HCT116 (cell line): Measurements from ENCODE around the gene HARS2. TPM values are rescaled to one million over a fixed set of nuclear protein-coding genes. Genes with fewer than 3 reads are reported as not detected.

ENCODE experiments used
- ATAC-seq: fragments of 200-7000 bp; cut with Tn5 transposase; 2 replicates; pipeline ENCODE4 v1.9.1; 2020; ENCODE audit warnings: mild to moderate bottlenecking, moderate library complexity
- BruUV-seq: library from RNA; stranded (reverse); fragments of 400-500 nt; replicated peaks from 2 replicates; lab custom pipeline; 2021; lab: Mats Ljungman, UMichigan
- CTCF ChIA-PET: fragments of 300-600 bp; sonication (Branson Sonifier 250); formaldehyde crosslinking; loops from one replicate; lab custom pipeline; 2021; ENCODE audit warnings: antibody characterized with exemption; lab: Charles Lee
- POLR2A ChIA-PET: fragments of 300-600, 350-600 bp; sonication (Branson Sonifier 250); formaldehyde crosslinking; loops from one replicate; lab custom pipeline; 2021; ENCODE audit warnings: antibody characterized with exemption; lab: Charles Lee
- RAD21 ChIA-PET, 2 experiments: fragments of 300-600 bp; sonication (Branson Sonifier 250); formaldehyde crosslinking; loops; one replicate each; lab custom pipeline; 2023; ENCODE audit warnings: low total read pairs in 2 of 2; ENCODE audit not compliant: uncharacterized antibody in 2 of 2, unreplicated experiment in 2 of 2, low non-redundant PET in 1 of 2; lab: Charles Lee
- DNase-seq: peaks from one replicate; pipeline ENCODE4 v3.0.0-alpha.2; 2010; ENCODE audit warnings: low read depth, low spot score
- H2AFZ ChIP-seq: fragments of 200-600 bp; shearing (Covaris generic), sonication (generic); 2 replicates; pipeline ENCODE4 v1.6.1; 2017; ENCODE audit warnings: low read depth, mixed run types, mixed read lengths, antibody characterized with exemption, low read length; ENCODE audit not compliant: poor library complexity, severe bottlenecking
- H3K27ac ChIP-seq: 2 replicates; pipeline ENCODE4 v1.5.1; 2012; ENCODE audit warnings: low read depth, low read length
- H3K27me3 ChIP-seq: fragments of 200-600 bp; sonication (generic); 2 replicates; pipeline ENCODE4 v1.6.1; 2016; ENCODE audit warnings: mixed run types, low read length, mixed read lengths; ENCODE audit not compliant: insufficient read depth
- H3K36me3 ChIP-seq, 2 experiments: fragments of 200-500 bp in 1 of 2; fragments of 200-600 bp in 1 of 2; sonication (Bioruptor generic) in 1 of 2; sonication (generic) in 1 of 2; 2 replicates each; pipeline versions ENCODE4 v1.5.1 to v1.6.1; 2014 to 2016; ENCODE audit warnings: low read length in 2 of 2, inconsistent platforms in 1 of 2, mixed read lengths in 1 of 2, mixed run types in 1 of 2; ENCODE audit not compliant: insufficient read depth in 2 of 2, control insufficient read depth in 1 of 2
- H3K4me1 ChIP-seq, 2 experiments: fragments of 200-600 bp in 1 of 2; sonication (generic) in 1 of 2; 2 replicates each; pipeline versions ENCODE4 v1.5.1 to v1.6.1; 2012 to 2017; ENCODE audit warnings: low read length in 2 of 2, inconsistent platforms in 1 of 2, mild to moderate bottlenecking in 1 of 2, mixed read lengths in 1 of 2, mixed run types in 1 of 2, moderate library complexity in 1 of 2; ENCODE audit not compliant: insufficient read depth in 2 of 2, control insufficient read depth in 1 of 2
- H3K4me2 ChIP-seq: fragments of 200-600 bp; sonication (generic); 2 replicates; pipeline ENCODE4 v1.6.1; 2017; ENCODE audit warnings: mixed run types, low read length, mixed read lengths
- H3K4me3 ChIP-seq, 2 experiments: fragments of 200-600 bp in 1 of 2; sonication (generic) in 1 of 2; replicated peaks in 1 of 2; 2 replicates each; pipeline ENCODE4 v1.5.1; 2011 to 2016; ENCODE audit warnings: low read length in 2 of 2, control low read depth in 1 of 2, low read depth in 1 of 2, mild to moderate bottlenecking in 1 of 2, mixed read lengths in 1 of 2, mixed run types in 1 of 2
- H3K79me2 ChIP-seq: fragments of 200-600 bp; sonication (generic); 2 replicates; pipeline ENCODE4 v1.6.1; 2017; ENCODE audit warnings: mild to moderate bottlenecking, mixed run types, low read length, moderate library complexity, mixed read lengths; ENCODE audit not compliant: insufficient read depth
- H3K9ac ChIP-seq: fragments of 200-600 bp; sonication (generic); 2 replicates; pipeline ENCODE4 v1.6.1; 2016; ENCODE audit warnings: low read length, mixed read lengths
- H3K9me2 ChIP-seq: fragments of 200-600 bp; sonication (generic), shearing (Covaris generic); 2 replicates; pipeline ENCODE4 v1.6.1; 2017; ENCODE audit warnings: mixed run types, mild to moderate bottlenecking, moderate library complexity; ENCODE audit not compliant: insufficient read depth
- H3K9me3 ChIP-seq, 2 experiments: fragments of 200-500 bp in 1 of 2; fragments of 200-600 bp in 1 of 2; sonication (Bioruptor generic) in 1 of 2; sonication (generic) in 1 of 2; 2 replicates each; pipeline ENCODE4 v1.6.1; 2014 to 2017; ENCODE audit warnings: low read length in 2 of 2, mixed read lengths in 2 of 2, inconsistent platforms in 1 of 2, low read depth in 1 of 2, mild to moderate bottlenecking in 1 of 2, mixed run types in 1 of 2, moderate library complexity in 1 of 2; ENCODE audit not compliant: control insufficient read depth in 1 of 2, insufficient read depth in 1 of 2
- H4K20me1 ChIP-seq: fragments of 200-600 bp; sonication (generic), shearing (Covaris generic); 2 replicates; pipeline ENCODE4 v1.6.1; 2017; ENCODE audit warnings: mixed run types, mild to moderate bottlenecking, moderate library complexity; ENCODE audit not compliant: insufficient read depth
- CTCF ChIP-seq, 3 experiments: fragments of 200-600 bp in 1 of 3; sonication (generic) in 1 of 3; IDR thresholded peaks in 2 of 3; conservative IDR thresholded peaks in 1 of 3; 2 replicates each; pipeline ENCODE4 v1.5.1; 2012 to 2017; ENCODE audit warnings: low read depth in 2 of 3, low read length in 2 of 3, antibody characterized with exemption in 1 of 3, borderline replicate concordance in 1 of 3, control low read depth in 1 of 3, mild to moderate bottlenecking in 1 of 3, mixed read lengths in 1 of 3, mixed run types in 1 of 3, moderate library complexity in 1 of 3; ENCODE audit not compliant: insufficient read depth in 1 of 3
- EZH2 ChIP-seq: fragments of 200-600 bp; sonication (generic); IDR thresholded peaks from 2 replicates; pipeline ENCODE4 v1.6.1; 2017; ENCODE audit warnings: antibody characterized with exemption, mixed run types
- POLR2A ChIP-seq: IDR thresholded peaks from 2 replicates; pipeline ENCODE4 v1.7.0; 2011; ENCODE audit warnings: borderline replicate concordance; ENCODE audit not compliant: insufficient read depth, insufficient read length; ENCODE audit errors: extremely low read depth
- RAD21 ChIP-seq: IDR thresholded peaks from 2 replicates; pipeline ENCODE4 v1.6.1; 2012; ENCODE audit warnings: low read depth, mild to moderate bottlenecking
- SP1 ChIP-seq: IDR thresholded peaks from 2 replicates; pipeline ENCODE4 v1.6.1; 2012; ENCODE audit warnings: low read depth
- ZBTB33 ChIP-seq: IDR thresholded peaks from 2 replicates; pipeline ENCODE4 v1.6.1; 2011; ENCODE audit warnings: mild to moderate bottlenecking, low read length, moderate library complexity; ENCODE audit not compliant: insufficient replicate concordance; ENCODE audit errors: extremely low read depth
- intact Hi-C: fragments of 100-400 bp; cut with micrococcal nuclease; formaldehyde crosslinking; loops from 2 replicates; pipeline ENCODE4 v1.10.0; 2022
- total RNA-seq: library from RNA; stranded (reverse); gene quantifications from one replicate; pipeline ENCODE4 v1.2.1, GENCODE V29; 2021; ENCODE audit not compliant: unreplicated experiment

HARS2 gene
- total RNA-seq, 1 experiment from 2014 or later: 38.8 TPM

- no peak for TF ChIP-seq CTCF (IDR thresholded peaks at IDR 0.05 in 2 of 3, conservative IDR thresholded peaks at IDR 0.05 in 1 of 3; ENCODE audit: borderline replicate concordance in 1 of 3, insufficient read depth in 1 of 3, low read depth in 2 of 3, low read length in 2 of 3)
- TF ChIP-seq EZH2: no peak
- no peak for TF ChIP-seq POLR2A
These were observed 41.8 kb downstream of the HARS2 start (continued) for GRCh38 chr5:140733098-140733497.

GRCh38 chr5:140734354-140734753, 43.1 kb downstream of the HARS2 start:
- ATAC-seq (peak; percentile 68), DNase-seq (no peak)
- Histone ChIP-seq H3K9ac (no peak overlapping the region), H3K9me3 (no peaks in the 10 kb centered on the region), H3K27me3 (no peaks in the 10 kb centered on the region), H3K4me2 (no peak overlapping the region), H4K20me1 (no peaks in the 10 kb centered on the region), H3K27ac (no peak overlapping the region), H3K9me2 (no peaks in the 10 kb centered on the region), H3K79me2 (no peaks in the 10 kb centered on the region), H3K36me3 (no peaks in the 10 kb centered on the region), H3K4me1 (no peaks in the 10 kb centered on the region), H3K4me3 (no peak overlapping the region), H2AFZ (no peak overlapping the region)
- POLR2A ChIA-PET: no interaction called here
- no TSS peak for BruUV-seq
- CTCF ChIA-PET: no interaction called here
- intact Hi-C loops: no loop called here
- TF ChIP-seq SP1 (no peak), CTCF (IDR thresholded peaks at IDR 0.05 in 2 of 3, conservative IDR thresholded peaks at IDR 0.05 in 1 of 3; ENCODE audit: borderline replicate concordance in 1 of 3, insufficient read depth in 1 of 3, low read depth in 2 of 3, low read length in 2 of 3) (peak; percentile 21 to 45 (median 22); a peak in 4 of 6 replicates), ZBTB33 (no peak), RAD21 (peak; percentile 59), EZH2 (no peak)
- RAD21 ChIA-PET: no interaction called here
